ENCODE data around the gene RHBDD1.

RHBDD1 gene

DNA sequence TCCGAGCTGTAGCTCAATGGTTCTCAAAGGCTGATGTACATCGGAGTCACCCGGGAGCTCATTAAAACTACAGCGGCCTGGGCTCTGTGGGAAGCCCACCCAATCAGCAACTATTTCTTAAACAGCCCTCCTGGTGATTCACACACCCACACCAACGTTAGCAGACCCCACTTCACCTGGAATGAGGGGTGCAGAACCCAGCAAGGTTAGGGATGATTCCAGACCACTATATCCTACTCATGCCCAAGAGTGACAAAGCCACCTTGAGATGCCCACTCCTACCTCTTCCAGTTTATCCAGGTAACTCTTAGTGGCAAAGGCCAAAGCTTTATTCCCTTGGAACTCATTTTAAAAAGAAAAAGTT lies 149.7 kb downstream of the RHBDD1 start:
- no peak for DNase-seq (ENCODE audit: low read depth)

DNA sequence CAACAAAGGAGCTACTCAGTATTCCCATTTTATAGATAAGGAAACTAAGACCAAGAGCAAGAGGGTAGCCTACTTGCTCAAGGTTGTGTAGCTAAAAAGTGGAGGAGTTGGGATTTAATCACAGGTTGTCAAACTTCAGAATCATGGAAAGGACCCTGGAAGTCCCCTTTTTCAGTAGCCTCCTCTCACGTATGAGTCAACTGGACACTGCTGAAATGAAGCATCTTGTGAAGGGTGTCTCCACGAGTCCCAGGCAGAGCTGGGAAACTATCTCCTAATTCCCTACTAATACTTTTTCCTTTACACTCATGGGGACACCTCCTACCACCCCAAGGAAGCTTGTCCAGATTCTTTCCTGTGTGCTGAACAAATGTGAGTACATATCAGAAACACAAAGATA lies 155.8 kb downstream of the RHBDD1 start:
- DNase-seq (ENCODE audit: low read depth), result no peak

DNA sequence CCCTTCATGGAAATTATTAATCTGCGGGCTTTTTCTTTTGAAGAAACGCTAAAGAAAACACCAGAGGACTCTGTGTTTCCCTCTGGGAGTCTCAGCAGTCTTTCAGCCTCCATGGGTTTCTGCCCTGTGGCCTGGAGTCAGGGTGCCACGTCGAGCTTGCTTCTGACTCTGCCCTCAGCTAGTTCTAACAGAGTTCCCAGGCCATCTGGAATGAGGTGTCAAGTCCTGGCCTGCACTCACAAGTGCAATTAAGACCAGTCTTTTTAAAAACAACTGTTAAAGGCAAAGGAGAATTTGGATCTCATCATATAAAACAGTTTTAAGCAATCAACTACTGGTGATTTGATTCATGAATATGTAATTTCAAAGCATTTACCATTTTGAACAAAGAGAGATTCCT lies 157.3 kb downstream of the RHBDD1 start:
- no peak for DNase-seq (ENCODE audit: low read depth)

GRCh38 chr2:226994775-226995174 lies 158.9 kb downstream of the RHBDD1 start:
- DNase-seq (ENCODE audit: low read depth), result no peak

DNA sequence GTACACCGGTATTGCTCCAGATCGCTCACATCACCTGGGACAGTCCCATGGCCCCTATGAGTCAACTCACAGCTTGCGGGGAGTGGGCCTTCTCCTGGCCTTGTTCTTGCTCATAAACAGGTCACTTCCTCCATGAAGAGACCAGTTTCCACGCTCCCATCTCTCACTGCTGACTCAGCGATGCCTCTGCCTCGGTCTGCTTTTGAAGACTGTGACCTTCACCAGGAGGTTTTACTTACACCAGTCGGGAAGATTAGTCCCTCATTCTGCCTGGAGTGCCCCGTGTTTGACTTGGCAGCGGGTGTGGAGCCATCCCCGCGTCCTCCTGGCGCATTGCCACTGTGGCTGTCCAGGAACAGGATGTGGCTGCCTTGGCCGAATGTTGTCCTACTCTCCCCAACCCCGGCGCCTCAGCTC lies 159.8 kb downstream of the RHBDD1 start:
- DNase-seq (ENCODE audit: low read depth), result no peak

GRCh38 chr2:226999661-227000060 lies 163.8 kb downstream of the RHBDD1 start:
- no peak for DNase-seq (ENCODE audit: low read depth)

DNA sequence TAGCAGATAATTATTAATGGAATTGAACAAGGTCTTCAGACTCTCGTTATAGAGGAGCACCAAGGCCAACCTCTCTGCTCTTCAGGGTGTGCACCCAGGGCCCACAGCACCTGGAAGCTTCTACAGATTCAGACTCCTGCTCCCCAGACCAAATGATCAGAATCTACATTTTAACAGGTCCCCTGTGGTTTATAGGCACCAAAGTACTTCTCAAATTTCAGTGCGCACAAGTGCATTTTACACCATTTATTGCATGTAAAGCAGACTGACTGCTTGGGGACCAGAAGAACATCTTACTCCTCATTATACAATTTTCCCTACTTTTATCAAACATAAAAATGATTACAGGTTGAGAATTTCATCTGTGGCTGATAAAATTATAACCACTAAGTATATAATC lies 164.3 kb downstream of the RHBDD1 start:
- DNase-seq (ENCODE audit: low read depth), result no peak

- DNase-seq (ENCODE audit: low read depth), result no peak
Measured at GRCh38 chr2:227004482-227004881, 168.6 kb downstream of the RHBDD1 start.

GRCh38 chr2:227006189-227006897 lies 170.5 kb downstream of the RHBDD1 start:
- DNase-seq (ENCODE audit: low read depth), result no peak

- no peak for DNase-seq (ENCODE audit: low read depth)
Measured at GRCh38 chr2:227007148-227007547, 171.3 kb downstream of the RHBDD1 start.

DNA sequence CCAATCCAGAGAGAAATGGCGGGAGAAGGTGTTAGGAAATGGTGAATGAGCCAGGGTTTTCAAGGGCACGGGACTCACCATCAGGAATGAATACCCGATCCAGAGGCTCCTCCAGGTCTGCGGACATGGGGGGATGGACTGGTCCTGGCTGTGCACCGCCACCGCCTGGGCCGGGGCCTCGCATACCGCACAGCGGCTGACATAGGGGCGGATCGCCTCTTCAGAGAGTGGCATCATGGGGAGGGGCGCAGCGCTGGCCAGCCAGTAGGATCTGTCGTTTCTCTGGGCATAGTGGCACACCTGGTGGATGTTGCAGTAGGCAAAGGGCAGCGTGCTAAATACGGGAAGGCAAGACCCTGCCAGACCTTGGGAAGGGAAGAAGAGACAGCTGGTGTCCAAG lies 172.1 kb downstream of the RHBDD1 start:
- no peak for DNase-seq (ENCODE audit: low read depth)

DNA sequence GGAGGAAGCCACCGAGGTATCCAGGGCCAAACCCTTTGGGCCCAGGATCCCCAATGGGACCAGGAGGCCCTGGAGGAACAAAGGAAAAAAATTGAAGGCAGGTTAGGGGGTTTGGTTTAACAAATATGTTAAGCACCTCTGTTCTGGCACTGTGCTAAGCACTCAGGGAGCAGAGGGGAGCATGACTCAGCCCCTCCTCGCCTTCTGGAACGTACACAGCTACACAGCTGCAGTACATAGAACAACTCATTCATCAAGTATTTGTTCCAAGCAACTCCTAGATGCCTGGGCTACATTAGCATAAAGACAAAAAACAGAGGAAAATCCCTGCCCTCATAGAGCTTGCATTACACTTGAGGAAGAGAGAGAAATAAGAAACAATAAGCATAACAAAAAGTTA lies 174.6 kb downstream of the RHBDD1 start:
- no peak for DNase-seq (ENCODE audit: low read depth)

DNA sequence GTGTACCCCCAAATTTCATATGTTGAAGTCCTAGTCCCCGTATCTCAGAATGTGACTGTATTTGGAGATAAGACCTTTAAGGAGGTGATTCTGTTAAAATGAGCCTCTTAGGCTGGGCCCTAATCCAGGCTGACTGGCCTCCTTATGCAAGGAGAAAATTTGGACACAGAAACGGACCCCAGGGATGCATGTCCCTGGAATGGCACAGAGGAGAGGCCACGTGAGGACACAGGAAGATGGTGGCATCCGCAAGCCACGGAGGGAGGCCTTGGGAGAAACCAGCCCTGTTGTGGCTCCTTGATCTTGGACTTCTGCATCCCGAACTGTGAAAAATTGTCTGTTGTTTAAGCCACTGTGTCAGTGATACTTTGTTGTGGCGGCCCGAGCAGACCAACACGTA lies 177.5 kb downstream of the RHBDD1 start:
- no peak for DNase-seq (ENCODE audit: low read depth)

DNA sequence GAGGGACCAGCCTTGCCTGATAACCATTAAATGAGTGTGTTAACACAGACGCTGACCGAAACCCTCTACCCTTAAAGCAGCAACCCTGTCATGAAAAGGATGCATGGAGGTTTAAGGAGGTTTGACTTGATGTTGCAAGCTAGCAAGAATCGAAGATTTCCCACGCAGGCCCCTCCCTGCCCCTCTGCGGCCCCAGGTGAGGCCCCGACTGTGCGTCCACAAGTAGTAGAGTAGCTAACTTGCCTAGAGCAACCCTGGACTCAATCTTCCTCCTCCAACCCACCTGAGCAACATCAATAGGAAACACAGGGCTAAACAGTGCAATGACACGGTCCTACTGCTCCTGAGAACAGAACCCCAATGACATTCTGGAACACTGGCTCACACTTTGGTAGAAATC lies 178.0 kb downstream of the RHBDD1 start:
- no peak for DNase-seq (ENCODE audit: low read depth)

- no peak for DNase-seq (ENCODE audit: low read depth)
Measured at GRCh38 chr2:227016894-227017293, 181.0 kb downstream of the RHBDD1 start.

DNA sequence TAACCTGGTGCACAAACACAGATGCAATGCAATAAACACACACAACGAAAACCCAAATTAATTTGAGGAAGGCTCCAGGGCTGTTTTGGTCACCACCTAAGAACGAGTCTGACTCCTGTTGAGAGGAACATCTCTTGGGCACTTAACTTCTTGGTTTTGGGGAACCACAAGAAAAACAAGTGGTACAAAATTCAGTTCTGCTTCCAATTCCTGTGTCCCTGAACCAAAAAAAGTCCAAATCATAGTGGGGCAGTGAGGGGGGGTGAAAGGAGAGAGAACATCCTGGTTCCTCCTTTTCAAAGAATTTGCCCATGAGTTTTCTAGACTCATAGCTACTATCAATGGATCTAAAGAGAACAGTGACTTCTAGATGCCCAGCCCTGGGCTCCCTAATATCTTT lies 184.6 kb downstream of the RHBDD1 start:
- no peak for DNase-seq (ENCODE audit: low read depth)

- DNase-seq (ENCODE audit: low read depth), result no peak
Measured at GRCh38 chr2:227022608-227023007, 186.8 kb downstream of the RHBDD1 start.

DNA sequence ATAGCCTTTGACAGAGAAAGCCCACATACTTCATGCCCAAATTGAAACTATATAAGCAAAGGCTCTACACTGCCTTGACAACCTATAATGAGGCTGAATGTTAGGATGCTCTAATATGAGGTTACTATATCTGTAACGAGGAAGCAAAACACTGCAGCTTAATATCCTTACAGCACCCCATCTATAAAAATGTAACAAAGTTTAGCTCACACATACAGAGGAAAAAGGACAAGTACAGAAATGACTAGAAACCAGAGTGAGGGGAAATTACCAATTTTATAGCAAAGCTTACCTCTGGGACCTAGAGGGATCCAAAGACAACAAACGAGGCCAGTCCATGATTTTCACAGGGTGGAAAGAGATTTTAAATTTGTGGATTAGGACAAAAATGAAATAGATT lies 189.7 kb downstream of the RHBDD1 start:
- DNase-seq (ENCODE audit: low read depth), result no peak

DNA sequence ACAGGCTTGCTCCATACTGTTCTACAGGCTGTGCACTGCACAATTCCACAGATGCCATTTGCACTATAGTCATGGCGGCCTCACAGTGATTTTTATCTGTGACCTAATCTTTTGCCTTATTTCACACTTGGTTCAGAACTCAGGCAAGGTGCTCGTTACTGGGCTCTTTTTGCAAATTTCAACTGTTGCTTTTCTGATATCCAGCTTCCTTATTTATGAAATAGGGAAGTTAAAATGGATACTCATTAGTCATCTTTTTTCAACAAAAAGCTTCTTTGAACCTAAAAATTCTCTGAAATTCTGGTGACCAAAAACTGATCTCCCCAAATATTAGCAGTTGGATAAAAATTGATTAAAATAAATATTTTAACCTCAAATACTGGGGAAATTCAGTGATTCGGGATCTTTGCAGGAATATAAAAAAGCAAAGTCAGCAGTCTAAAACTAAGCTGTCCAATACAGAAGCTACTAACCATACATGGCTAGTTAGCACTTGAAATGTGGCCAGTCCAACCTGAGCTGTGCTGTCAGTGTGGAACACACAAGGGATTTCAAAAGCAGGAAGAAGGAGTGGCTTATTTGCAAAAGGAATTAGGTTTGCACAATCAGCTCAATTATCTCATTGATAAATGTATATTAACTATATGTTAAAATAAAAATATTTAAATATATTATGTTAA lies 193.7 kb downstream of the RHBDD1 start:
- DNase-seq (ENCODE audit: low read depth), result no peak

GRCh38 chr2:227030789-227031188 lies 194.9 kb downstream of the RHBDD1 start:
- DNase-seq (ENCODE audit: low read depth), result no peak

- DNase-seq (ENCODE audit: low read depth), result no peak
Measured at GRCh38 chr2:227031379-227031778, 195.5 kb downstream of the RHBDD1 start.

GRCh38 chr2:227033471-227034148 lies 197.8 kb downstream of the RHBDD1 start:
- no peak for DNase-seq (ENCODE audit: low read depth)

- DNase-seq (ENCODE audit: low read depth), result no peak
Measured at GRCh38 chr2:227035711-227036367, 200.0 kb downstream of the RHBDD1 start.

All from stimulated activated CD8-positive, alpha-beta memory T cell treated with anti-CD3 and anti-CD28 coated beads, Interleukin-12 subunit alpha, Interleukin-12 subunit beta, amount 100 ng/mL, for 4 hours (primary cell).